NCI-H146 treated with DMSO at 0.1 percent for 48 hours (cell line): ENCODE results near the gene PMVK.

ENCODE experiments used
- DNase-seq: peaks from one replicate; lab custom pipeline; 2025; ENCODE audit not compliant: unreplicated experiment; lab: John Stamatoyannopoulos, UW

PMVK gene

DNA sequence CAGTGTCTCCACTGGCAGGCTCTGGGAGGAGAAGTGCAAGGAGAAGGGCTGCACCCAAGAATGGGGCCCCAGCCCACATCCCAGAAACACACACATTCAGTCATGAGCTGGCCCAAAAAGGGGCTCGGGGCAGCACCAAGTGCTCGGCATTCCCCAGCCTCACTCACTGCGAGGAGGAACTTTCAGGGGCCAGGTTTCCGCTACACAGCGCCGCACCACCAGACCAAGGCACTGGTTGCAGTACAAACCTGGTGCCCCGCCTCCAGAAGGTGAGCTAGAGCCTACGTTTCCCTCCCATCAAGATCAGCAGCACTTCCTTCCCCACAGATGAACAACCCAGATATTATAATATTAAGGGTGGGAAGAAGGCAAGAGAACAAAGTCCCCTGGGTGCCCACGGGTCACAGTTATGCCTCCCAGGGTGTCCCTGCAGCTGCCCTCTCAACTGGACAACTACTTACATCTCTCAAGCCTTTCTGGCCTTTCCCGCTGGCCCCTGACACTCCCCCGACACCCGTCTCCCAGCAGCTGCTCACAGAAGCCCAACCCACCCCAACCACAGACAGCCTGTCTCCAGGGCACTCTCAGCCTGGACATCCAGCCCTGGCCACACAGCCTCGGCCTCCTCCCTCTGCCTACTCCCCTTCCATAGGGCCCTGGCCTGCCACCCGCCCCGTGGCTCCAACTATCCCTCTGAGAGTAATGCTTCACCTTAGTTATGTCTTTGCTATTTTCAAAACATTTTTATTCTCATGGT is 15.6 kb upstream of the PMVK start:
- DNase-seq = no peak

DNA sequence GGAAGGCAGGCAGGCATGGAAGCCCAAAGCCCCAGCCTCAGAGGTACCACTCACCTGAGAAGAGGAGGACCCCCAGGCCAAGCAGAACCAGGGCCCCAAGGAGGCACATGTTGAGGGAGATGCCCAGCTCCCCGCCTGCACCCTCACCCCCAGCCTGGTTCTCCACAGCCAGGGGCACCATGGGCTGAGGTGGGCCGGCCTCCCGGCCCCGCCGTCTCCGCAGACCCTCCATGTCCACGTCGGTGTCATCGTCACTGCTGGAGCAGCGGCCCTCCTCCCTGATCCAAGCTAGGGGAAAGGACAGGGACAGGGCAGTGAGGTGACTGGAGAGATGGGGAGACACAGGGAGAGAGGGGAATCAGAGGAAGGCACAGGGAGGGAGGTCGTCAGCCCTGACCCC is 11.6 kb upstream of the PMVK start:
- no peak for DNase-seq

DNA sequence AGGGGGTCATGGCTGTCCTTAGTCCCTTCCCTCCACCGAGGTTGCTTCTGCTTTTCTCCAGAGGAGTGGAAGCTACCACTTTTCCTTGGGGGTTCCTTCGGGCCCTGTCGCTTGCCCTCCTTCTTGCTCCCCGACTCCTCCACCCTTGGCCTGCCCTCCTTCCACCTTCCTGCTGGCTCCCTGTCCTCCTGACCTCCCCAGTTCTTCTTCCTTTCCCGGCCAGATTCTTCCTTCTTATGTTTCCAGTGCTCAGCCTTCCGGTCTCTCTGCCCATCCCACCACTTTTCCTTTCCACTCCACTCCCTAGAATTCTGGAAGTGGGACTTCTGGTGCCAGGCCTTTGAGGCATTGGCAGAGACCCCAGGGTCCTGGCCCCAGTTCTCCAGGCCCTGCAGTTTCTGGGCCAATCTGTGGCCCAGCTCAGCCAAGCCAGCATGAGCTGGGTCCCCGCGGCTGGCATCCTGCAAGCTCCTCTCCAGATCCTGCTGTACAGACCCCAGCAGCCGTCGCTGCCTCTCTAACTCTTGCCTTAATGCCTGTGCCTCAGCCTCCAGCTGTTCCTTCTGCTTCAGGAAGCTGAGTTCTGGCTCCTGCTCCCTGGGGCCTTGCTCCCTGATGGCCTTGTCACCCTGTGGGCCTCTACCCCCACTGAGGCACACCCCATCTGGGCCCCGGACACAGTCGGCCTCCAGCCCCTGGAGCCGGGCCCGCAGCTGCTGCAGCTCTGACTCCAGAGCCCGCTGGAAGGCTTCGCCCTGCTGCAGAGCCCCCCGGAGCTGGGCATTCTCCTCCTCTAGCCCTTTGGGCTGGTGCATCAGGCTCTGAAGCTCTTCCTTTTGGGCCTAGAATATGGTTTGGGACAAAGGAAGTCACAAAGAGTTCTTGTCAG is 9.7 kb upstream of the PMVK start:
- no peak for DNase-seq

DNA sequence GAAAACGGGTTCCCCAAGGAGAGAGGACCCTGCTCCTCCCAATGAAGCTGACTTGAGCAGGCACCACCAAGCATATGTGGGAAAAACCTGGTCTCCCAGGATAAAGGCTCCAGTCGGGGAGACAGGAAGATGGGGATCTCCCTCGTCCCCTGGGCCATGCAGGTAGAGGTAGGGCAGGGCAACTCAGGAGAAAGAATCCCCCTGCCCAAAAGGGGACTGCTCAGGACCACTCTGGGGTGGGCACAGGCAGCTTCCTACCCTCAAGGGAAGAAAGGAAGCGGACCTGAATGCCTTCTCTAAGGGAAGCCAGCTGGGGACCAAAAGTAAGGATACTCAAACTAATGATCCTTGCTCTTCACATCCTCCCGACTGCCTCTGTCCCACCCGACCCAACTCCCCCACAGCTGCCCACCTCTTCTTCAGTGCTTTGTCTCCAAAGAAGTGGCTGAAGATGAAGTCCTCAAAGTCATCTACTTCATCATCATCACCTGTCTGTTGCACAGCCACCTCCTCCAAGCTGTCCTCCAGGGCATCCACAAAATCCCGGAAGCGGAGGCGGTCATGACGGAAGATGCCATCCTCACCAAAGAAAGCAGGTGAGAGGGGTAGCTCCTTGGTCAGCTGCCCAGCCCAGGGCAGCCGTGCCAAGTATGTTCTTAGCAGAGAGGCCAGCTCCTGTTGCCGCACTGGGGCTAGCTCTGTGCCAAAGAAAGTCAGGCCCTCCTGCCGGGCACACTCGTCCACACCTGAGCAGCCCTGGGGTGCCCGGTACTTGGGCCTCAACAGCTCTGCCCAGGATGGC is 8.8 kb upstream of the PMVK start:
- DNase-seq = no peak

DNA sequence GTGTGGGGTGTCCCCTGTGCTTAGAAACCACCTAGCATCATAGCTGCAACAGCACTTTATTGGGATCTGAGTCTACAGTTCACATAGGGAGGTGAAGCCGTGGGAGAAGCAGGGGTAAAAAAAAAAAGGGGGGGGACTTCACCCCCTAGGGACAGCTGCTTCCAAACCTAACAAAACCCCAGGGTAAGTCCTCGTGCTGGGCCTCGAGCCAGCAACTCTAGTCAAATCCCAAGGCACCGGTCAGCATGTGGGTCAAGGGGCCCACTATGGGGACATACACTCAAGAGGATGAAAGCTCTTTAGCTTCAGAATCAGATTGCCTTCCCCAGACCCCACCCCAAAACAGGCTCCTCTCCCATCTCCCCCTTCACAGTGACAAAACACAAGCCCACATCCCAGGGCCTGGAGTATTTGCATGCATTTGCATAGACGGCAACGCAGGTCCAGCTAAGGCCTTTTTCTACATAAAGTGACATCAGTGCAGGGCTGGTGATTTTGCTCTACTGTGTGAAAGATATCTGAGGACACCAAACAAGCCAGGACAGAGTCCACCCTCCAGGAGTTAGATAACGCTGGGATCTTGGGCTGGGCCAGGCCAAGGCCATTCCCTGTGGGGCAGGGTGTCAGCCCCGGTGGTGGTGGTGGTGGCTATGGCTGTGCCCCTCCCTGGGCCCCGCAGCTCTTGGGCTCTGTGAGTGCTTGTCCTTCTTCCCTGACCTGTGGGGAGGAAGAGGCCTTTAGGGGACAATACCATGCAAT is 8.1 kb upstream of the PMVK start:
- no peak for DNase-seq

DNA sequence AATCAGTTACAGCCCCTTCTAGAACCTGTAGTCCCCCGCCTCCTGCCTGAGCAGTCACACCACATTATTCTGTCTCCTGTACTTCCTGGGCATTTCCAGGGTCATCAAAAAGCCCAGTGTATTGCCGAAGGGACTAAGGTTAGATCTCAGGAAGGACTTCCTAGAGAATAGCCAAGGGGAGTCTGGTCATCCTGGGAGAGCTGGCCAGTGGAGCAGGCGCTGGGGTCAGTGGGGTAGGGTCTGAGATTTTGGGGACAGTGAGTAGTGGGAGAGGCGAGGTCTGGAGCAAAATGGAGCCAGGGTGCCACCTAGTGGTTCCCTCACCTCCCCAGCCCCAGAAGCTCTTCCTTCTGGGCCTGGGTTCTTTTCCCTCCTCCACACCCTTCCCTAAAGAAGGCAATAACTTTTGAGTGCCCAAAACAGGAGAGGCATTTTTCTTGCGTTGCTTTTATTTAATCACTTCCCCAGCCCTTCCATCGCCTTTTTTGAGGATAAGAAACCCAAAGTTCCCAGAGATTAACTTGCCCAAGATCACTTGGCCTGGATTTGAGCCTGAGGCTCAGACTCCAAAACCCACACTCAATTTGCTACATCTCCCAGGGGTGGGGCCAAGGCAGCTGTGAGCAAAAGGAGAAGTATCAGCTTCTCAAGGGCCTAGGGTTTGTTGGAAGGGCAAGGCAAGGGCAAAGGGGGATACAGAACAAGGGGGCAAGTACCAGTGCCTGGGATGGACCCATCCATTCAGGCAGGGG is 7.3 kb upstream of the PMVK start:
- no peak for DNase-seq

DNA sequence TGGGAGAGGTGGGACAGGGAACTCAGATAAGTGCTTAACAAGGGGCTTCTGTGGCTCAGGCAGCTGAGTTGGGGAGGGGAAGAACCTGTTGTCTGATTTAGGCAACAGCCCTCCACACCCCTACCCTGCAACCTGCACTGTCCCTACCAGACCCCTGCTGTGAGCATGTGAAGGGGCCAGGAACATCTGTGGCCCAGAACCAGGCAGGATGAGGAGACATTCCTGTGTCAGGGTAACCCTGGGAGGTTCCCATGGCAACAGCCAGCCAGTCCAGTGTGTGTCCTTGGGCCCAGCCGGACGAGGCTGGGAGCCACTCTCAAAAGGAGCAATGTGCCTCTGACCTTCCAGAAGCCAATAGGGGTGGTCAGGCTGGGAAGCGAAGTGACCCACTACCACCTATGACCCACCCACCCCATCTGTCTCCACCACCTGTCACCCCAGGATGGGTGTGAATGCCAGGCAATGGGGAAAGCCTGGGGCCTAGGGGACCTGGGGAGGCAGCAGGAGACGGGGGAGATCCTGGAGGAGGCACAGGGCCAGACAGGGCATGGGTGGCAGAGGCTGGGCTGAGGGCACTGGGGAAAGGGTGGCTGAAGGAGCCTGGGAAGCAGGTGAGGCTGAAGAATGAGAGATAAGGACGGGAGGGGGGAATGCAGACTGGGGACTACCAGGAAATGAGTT is 5.0 kb upstream of the PMVK start:
- no peak for DNase-seq

DNA sequence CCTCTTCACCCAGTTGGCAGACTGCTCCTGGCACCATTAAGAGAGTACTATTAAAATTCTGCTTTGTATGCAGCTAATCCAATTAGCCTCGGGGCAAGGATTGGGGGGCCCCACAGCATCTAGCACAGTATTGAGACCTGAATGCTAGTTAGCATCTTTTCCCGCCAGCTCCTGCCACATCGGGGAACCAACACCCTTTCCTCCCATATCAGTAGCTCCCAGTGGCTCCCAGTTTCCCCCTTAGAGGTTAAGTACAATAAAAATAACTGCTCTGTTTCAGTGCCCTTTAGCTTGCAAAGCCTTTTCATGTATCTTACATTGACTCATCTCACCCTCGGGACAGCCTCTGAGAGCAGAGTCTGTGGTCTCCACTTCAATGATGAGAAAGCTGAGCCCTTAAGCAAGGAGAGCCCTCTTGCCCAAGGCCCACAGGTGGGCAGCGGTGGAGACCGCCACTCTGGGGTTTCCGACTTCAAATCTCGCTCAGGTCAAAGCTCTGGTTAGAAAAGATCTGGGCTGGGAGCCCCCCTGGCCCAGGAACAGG is 4.2 kb upstream of the PMVK start:
- no peak for DNase-seq

DNA sequence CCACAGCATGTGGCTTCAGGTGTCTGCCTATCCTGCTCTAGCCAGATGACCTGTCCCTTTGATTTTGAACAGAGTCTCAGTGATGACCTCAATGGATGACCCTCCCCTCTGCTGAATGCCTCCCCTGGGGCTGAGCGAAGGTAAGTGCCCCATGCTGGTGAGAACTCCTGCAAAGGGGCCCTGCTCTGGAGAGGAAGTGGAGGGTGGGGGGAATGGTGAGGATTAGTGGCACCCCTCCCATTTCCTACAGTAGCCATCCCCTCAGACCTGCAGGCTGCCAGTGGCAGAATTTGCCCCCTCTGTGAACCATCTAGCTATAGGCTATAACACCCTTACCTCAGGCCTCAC is 3.7 kb upstream of the PMVK start:
- DNase-seq = no peak

DNA sequence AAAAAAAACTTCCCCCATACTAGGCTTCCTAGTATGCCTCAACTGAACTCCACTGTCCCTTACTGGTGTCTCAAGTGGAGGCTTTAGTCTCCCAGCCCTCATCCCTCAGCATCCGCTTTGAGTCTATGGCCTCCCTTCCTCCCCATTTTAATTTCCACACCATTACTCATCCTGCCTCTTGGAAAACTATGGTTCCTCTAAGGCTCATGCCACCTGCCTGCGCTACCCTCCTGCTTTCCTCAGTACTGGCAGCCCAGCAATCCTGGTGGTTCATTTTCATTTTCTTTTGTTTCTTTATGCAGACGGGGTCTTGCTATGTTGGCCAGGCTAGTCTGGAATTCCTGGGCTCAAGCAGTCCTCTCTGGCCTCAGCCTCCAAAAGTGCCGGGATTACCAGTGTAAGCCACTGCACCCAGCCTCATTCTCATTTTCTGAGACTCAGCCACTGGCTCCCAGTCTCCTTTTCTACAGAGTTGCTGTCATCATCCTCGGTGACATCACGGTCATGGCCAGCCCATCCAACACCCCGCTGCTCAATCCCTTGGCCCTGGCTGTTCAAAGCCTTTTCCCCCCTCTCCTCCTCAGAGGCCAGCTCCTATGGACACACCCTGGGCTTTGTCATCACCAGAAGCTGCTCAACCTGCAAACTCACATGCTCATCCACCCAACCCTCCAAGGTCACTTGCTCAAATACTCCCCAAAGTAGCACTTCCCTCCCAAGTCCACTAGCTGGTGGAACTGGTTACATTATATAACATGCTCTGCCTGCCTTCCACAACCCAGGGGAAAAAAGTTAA is 2.3 kb upstream of the PMVK start:
- DNase-seq = no peak

DNA sequence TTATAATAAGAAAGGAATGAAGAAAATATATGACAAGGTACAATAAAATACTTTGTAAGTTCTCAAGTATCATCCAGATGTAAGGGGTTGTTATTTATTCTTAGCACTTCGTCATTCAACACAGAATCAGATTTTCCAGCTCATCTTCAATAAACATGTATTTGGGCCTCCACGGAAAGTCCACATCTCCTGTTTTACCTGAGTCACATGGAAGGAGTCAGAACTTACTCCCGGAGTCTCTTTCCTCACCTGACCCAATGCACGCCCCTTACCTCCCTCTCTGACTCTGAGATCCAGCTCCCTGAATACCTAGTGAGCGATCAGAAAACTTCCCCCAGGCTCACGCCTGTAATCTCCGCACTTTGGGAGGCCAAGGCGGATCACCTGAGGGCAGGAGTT is 1.5 kb upstream of the PMVK start:
- no peak for DNase-seq

DNA sequence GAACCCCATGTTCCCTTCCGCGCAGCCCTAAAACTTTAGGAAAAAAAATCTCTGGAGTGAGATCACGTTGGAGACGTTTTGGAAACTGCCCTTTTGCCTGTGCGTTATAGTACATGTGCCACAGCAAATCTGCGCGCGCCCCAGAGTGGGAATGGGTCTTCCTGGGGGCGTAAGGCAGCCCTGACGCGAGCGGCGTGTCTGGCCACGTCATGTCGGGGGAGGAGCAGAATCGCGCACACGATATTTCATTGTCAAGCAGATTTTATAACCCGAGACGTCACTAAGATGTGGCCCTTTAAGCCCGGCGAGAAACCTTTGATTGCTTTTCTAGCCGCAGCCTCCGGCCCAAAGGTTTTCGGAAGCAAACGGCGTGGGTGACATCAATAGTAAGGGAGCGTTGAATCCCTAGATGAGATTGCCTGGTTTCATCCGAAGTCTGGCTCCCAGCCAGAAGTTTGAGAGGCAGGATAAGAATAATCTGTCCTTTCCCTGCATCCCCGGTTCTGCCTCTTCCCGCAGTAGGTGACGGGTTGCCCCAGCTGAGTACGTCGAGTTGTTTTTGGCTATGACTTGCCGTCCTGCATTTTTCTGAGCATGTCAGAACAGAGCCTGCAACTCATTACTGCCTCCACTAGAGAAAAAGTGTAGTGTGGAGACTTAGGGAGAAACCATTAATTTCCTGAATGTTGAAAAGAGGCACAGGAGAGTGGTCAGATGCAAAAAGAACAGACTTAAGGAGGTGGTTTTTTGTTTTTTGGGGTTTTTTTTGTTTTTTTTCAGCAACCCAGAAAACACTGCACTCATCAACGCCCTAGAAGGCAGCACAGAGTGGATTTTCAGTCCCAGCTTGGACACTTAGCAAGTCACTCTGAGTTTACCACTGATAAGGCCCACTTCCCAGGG is 817 bp upstream of the PMVK start:
- DNase-seq = peak; percentile 83

DNA sequence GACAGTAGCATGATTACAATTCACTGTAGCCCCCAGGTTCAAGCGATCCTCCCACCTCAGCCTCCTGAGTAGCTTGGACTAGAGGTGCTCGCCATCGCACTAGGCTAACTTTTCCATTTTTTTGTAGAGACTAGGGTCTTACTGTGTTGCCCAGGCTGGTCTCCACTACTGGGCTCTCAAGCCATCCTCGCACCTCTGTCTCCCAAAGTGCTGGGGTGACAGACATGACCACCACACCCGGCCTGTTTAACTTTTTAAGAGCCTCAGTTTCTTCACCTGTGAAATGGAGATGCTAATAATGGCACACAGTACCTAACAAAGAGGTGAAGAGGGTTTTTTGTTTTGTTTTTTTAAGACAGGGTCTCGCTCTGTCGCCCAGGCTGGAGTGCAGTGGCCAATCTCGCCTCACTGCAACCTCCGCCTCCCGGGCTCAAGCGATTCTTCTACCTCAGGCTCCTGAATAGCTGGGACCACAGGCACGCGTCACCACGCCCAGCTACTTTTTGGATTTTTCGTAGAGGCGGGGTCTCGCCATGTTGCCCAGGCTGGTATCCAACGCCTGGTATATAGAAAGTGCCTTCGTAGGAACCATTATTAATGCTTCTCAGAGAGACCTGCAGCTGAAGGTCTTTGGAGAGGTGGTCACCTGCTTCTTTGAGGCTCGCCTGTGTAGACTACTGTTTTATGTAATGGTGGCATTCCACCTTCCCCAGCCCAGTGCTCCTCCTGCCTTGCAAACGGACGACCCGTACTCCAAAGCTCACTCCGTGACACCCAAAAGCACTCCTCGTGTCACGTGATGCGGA is 567 bp downstream of the PMVK start:
- DNase-seq = no peak

DNA sequence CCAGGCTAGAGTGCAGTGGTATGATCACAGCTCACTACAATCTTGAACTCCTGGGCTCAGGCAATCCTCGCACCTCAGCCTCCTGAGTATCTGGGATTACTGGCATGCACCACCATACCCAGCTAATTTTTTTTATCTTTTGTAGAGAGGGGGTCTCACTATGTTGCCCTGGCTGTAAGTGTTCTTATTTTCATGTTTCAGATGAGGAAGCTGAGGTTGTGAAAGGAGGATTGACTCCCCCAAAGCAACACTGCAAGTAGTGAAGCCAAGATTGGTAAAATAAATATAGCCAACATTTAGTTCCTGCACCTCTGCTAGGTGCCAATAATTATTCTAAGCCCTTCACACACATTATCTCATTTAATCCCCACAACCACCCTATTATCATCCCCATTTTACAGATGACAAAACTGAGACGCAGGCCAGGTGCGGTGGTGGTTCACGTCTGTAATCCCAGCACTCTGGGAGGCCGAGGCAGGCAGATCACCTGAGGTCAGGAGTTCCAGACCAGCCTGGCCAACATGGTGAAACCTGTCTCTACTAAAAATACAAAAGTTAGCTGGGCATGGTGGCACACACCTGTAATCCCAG is 2.1 kb downstream of the PMVK start:
- DNase-seq = no peak

DNA sequence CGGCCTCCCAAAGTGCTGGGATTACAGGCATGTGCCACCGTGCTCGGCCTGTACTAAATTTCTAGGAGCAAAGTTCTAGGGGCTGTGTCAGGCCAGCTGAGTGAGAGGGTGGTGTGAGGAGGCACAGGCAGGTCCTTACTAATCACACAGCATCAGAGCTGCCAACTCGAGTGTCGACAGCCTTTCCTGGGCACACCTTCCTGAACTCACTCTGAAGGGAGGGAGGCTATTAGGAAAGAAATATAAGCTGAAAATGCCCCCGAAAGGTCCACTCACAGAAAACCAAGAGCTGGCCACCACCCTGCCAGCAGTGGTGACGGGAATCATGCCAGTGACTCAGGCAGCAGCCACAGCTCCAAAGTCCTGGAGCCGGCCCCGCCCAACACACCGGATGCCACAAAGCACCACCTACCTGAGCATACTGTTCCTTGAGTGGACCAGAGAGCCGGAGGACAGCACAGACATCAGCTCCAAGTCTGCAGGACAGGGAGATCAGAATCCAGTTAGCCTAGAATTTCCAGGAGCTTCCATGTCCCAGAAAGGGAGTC is 4.5 kb downstream of the PMVK start:
- DNase-seq = no peak

DNA sequence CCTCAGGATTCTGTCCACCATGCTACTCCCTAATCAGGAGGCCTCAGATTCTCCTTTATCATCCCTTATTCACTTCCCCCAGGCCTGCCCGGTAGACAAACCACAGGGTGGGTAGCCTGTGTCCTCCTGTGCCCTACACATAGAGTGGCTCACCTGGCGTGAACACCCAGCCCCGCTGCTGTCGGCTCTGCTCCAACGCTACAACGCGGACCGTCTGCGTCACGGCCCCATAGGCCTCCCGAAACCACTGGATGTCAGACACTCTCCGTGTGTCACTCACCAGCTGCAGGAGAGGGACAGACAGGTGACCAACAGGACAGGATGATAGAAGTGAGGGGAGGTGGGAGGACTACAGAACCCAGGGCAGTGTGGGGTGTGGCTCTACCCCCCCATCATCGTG is 10.3 kb downstream of the PMVK start:
- no peak for DNase-seq
